Activated CD8-positive, alpha-beta T cell treated with anti-CD3 and anti-CD28 coated beads, Interleukin-2, amount 10 ng/mL, durations not matched to agents 7 days and 5 days (primary cell): ENCODE data around the gene MEGF6. TPM values are rescaled to one million over a fixed set of nuclear protein-coding genes. Genes with fewer than 3 reads are reported as not detected.

Experiments used
- ATAC-seq: fragments of 150-1000 bp; cut with Tn5 transposase; one replicate; pipeline ENCODE4 v1.10.0; 2021; ENCODE audit warnings: moderate library complexity
- CTCF ChIA-PET: fragments of 350-600 bp; sonication (Branson Sonifier 250); formaldehyde crosslinking; loops from one replicate; lab custom pipeline; 2021; ENCODE audit warnings: antibody characterized with exemption; lab: Charles Lee
- POLR2A ChIA-PET: fragments of 350-600 bp; sonication (Branson Sonifier 250); formaldehyde crosslinking; loops from one replicate; lab custom pipeline; 2021; ENCODE audit warnings: antibody characterized with exemption; lab: Charles Lee
- DNase-seq: peaks from one replicate; pipeline ENCODE4 v3.0.0-alpha.2; 2020
- H3K27ac Mint-ChIP-seq: one replicate; pipeline ENCODE4 v1.8.0; 2021; ENCODE audit warnings: mild to moderate bottlenecking, mixed read lengths
- H3K27me3 Mint-ChIP-seq: one replicate; pipeline ENCODE4 v1.8.0; 2021; ENCODE audit warnings: low read depth, mixed read lengths
- H3K36me3 Mint-ChIP-seq: one replicate; pipeline ENCODE4 v1.8.0; 2021; ENCODE audit warnings: low read depth, mixed read lengths
- H3K4me1 Mint-ChIP-seq: one replicate; pipeline ENCODE4 v1.8.0; 2021; ENCODE audit warnings: low read depth, mixed read lengths
- H3K4me3 Mint-ChIP-seq: one replicate; pipeline ENCODE4 v1.8.0; 2021; ENCODE audit warnings: mild to moderate bottlenecking, mixed read lengths
- H3K9me3 Mint-ChIP-seq: one replicate; pipeline ENCODE4 v1.8.0; 2022; ENCODE audit warnings: mixed read lengths; ENCODE audit not compliant: insufficient read depth
- total RNA-seq, 2 experiments: library from RNA; stranded (reverse); gene quantifications; one replicate each; pipeline ENCODE4 v1.2.3, GENCODE V29; 2021

Gene MEGF6
- total RNA-seq, 2 experiments from 2014 or later, result 7.1 to 8.3 TPM

DNA sequence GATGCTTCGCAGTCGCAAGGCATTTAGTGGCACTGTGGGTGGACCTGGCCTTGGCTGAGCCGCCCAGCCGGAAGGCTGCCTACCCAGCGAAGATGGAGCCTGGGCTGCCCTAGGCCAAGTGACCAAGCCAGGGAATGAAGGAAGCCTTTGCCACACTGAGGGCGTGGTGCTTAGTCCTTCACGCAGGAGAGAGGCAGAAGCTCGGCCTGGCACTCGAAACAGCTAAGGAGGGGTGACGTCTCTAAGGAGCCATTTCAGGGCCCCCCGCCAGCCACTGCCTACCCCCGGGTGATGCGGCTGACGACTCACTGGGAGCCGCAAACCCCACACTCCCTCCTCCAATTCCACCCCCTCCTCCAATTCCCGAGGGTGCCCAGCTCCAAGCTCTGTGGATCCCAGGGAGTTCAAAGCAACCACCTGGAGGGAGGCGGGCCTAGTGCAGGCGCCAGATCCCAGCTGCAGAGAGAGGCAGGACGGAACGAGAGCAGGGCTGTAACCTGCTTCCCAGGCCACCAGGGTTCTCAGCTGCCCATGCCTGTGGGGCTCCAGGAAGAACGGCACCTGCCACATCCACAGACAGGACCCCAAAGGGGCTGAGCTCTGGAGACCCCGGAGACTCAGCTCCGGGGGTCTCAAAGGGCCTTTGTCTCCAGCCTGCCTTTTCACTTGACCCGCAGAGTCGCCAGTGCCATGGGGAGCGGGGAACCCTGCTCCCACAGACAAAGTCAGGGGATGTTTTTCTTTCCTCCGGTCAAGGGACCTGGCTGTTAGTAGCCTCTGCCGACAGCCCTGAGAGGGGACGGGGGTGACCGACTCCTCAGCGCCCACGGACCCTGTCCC lies 81.0 kb downstream of the MEGF6 start:
- ATAC-seq (no peak), DNase-seq (no peak)
- Mint-ChIP-seq H3K36me3 (no peaks in the 10 kb centered on the region), H3K27me3 (peaks cover 1% of the 10 kb centered on the region), H3K9me3 (no peaks in the 10 kb centered on the region), H3K4me3 (peak overlapping the region; percentile 76), H3K4me1 (peaks cover 8% of the 10 kb centered on the region), H3K27ac (peak overlapping the region; percentile 15)
- CTCF ChIA-PET, result interaction anchor here (0.9 to 1.6 kb wide), 2 partner anchors 13 to 89 kb away, joined by 3 to 6 read pairs; no protein-coding TSS in a partner anchor
- POLR2A ChIA-PET, result no interaction called here

DNA sequence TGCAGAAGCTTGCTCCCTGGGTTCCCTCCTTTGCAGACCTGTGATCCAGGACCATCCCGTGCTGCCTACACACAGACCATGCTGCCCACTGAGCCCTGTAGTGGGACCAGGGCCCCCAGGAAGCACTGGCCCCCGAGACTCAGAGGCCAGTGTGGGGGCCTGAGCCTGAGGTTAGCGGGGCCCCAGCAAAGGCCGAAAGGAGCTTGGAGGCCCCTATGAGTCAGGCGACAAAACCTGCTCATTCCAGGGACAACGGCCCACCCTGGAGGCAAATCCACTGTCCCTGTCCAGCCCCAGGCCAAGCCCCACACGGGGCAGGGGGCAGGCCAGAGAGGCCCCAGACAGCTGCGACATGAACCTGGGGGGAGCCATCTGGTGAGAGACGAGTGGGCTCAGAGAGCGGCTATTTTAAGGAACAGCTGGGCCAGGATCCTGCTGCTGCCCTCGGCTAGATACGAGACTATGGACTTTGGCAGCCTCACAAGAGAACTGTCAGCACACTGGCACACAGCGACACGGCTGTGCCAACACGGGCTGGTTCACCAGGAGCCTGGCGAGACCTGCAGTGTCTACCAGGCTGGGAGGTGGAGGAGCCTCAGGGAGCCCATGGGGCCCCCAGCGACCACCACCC lies 82.1 kb downstream of the MEGF6 start:
- POLR2A ChIA-PET, result no interaction called here
- CTCF ChIA-PET, result interaction anchor here (1.1 to 1.6 kb wide), 2 partner anchors 10 to 90 kb away, joined by 3 to 6 read pairs; no protein-coding TSS in a partner anchor
- H3K27ac Mint-ChIP-seq, result no peak overlapping the region
- peak overlapping the region; percentile 12 for H3K4me3 Mint-ChIP-seq
- H3K36me3 Mint-ChIP-seq, result no peaks in the 10 kb centered on the region
- peaks cover 1% of the 10 kb centered on the region for H3K27me3 Mint-ChIP-seq
- DNase-seq (no peak), ATAC-seq (no peak)
- H3K9me3 Mint-ChIP-seq, result no peaks in the 10 kb centered on the region
- peaks cover 8% of the 10 kb centered on the region for H3K4me1 Mint-ChIP-seq

DNA sequence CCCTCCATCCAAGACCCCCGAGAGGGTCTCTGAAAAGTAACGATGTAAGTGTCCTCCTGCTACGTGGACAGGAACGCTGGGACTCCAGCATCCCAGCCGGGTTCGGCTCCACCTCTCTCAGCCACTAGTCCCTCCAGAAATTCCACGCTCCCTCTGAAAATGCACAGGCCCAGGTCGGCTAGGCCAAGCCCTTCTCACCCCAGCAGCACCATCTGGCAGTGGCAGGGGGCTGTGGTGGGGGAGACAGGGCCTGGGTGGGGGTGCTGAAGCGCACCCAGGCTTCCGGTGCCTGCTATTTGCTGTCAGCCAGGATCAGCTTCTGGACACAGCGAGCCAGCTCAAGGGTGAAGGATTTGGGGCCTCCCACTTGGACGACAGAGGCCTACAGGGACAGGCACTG lies 83.5 kb downstream of the MEGF6 start:
- H3K9me3 Mint-ChIP-seq, result no peaks in the 10 kb centered on the region
- ATAC-seq (no peak), DNase-seq (no peak)
- H3K4me3 Mint-ChIP-seq, result no peak overlapping the region
- H3K36me3 Mint-ChIP-seq, result no peaks in the 10 kb centered on the region
- H3K27ac Mint-ChIP-seq, result no peak overlapping the region
- CTCF ChIA-PET, result no interaction called here
- POLR2A ChIA-PET, result no interaction called here
- peaks cover 8% of the 10 kb centered on the region for H3K4me1 Mint-ChIP-seq
- peaks cover 1% of the 10 kb centered on the region for H3K27me3 Mint-ChIP-seq

DNA sequence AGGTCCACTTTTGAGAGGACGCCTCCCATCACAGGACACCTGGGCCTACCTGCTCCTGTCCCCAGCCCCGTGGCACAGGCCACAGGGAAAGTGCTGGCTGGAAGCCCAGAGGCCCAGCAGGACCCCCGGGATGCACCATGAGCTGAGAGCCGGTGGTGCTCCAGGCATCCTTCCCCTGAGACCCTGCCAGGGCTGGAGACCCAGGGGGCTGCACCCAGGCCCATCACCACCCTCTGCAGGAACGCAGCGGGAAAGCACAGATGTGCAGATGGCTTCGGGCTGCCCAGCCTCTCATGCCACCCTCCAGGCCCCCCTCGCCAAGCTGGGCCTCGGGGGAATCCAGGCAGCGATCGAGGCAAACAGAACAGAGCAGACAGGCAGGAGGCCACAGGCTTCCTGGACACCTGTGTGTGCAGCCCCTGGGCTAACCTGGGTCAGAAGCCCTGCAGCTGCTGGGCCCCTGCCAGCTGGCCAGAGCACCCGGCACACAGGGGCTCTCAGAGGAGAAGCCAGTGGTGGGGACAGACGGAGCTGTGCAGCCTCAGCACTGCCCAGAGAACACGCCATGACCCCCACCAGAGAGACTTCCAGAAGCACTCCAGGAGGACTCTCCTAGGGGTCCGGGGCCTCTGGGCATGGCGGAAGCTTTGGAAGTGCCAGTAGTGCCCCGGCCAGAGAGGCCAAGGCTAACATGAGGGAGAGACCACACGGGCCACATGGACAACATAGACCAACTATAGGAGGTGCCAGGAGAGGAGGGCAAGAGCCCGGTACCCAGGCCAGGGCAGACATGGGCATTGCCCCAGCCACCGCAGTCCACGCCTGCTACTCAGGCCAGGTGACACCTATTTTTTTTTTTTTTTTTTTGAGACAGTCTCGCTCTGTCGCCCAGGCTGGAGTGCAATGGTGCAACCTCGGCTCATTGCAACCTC lies 85.5 kb downstream of the MEGF6 start:
- no peak overlapping the region for H3K27ac Mint-ChIP-seq
- no peak overlapping the region for H3K4me3 Mint-ChIP-seq
- H3K27me3 Mint-ChIP-seq, result no peaks in the 10 kb centered on the region
- peaks cover 6% of the 10 kb centered on the region for H3K4me1 Mint-ChIP-seq
- ATAC-seq, result no peak
- no peaks in the 10 kb centered on the region for H3K9me3 Mint-ChIP-seq
- POLR2A ChIA-PET, result no interaction called here
- CTCF ChIA-PET, result no interaction called here
- DNase-seq, result no peak
- no peaks in the 10 kb centered on the region for H3K36me3 Mint-ChIP-seq

DNA sequence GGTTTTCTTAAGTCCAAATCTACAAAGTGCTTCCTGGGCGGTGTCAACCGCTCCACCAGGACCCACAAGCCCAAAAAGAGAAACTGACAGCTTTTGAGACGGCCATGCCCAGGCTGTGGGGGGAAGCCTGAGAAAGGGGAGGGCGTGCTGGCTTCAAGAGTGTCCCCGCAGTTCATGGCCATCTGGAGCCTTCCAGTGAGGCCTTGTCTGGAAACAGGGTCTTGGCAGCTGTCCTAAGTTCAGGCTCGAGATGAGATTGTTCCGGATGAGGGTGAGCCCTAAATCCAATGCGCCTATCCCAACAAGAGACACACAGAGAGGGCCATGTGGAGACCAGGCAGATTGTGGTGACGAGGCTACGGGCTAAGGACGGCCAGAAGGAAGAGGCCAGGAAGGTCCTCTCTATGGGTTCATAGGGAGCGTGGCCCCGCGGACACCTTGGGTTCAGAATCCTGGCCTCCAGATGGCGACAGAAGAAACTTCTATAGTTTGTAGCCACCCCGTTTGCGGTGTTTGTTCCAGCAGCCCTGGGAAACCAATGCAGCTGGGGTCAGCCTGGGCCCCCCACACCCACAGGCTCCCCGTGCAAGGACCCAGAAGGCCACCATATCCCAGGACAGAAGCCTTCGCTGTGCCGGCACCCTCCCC lies 86.6 kb downstream of the MEGF6 start:
- Mint-ChIP-seq H3K4me3 (no peak overlapping the region), H3K27ac (no peak overlapping the region), H3K4me1 (no peaks in the 10 kb centered on the region), H3K27me3 (no peaks in the 10 kb centered on the region), H3K36me3 (no peaks in the 10 kb centered on the region), H3K9me3 (no peaks in the 10 kb centered on the region)
- CTCF ChIA-PET, result no interaction called here
- POLR2A ChIA-PET, result no interaction called here
- DNase-seq (no peak), ATAC-seq (no peak)

DNA sequence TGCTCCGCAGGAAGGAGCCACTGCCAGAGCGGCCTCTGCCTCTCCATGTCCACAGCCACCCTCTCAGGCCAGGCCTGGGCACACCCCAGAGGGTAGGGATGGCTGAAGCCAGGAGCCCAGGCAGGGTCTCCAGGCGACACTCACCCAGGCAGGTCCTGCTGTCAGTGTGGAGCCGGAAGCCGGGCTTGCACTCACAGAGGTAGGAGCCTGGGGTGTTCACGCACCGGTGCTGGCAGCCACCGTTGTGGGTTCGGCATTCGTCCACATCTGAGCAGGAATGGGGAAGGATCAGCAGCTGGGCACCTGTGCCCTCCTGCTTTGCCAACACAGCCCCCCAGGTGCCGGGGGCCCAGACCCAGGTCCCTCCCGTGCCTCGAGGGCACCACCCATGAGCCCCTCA lies 87.3 kb downstream of the MEGF6 start:
- ChIA-PET CTCF (no interaction called here), POLR2A (no interaction called here)
- no peak overlapping the region for H3K4me3 Mint-ChIP-seq
- no peak overlapping the region for H3K27ac Mint-ChIP-seq
- H3K4me1 Mint-ChIP-seq, result no peaks in the 10 kb centered on the region
- no peak for DNase-seq
- H3K9me3 Mint-ChIP-seq, result no peaks in the 10 kb centered on the region
- ATAC-seq, result no peak
- H3K36me3 Mint-ChIP-seq, result no peaks in the 10 kb centered on the region
- no peaks in the 10 kb centered on the region for H3K27me3 Mint-ChIP-seq

DNA sequence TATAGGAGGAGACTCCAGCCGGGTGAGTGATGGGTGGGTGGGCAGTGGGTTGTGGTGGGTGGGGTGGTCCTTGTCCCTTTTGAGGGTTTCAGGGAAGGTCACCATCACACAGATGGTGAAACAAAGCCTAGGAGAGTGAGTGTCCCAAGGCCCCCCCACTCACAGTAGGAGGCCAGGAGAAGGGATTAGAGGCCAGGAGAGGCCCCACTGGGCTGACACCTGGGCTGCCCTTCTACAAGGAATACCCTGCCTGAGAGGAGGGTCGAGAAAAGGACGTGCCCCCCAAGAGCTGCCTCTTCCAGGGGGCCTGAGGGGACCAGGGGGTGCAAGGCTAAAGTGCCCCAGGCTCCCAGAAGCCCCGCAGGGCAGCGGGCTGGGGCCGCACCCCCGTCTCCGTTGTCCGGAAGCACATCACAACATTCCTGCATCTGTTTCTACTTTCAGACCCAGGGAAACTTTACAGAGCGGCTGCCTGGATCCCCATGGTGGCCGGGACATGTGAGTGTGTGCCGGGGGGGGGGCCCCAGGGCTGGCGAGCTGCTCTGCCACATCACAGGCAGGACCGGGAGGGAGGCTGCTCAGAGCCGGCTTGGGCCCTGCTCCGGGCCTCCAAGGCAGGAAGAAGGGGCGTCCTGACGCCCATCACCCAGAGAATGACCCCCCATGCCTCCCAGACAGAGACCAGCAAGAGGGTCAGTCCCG lies 88.6 kb downstream of the MEGF6 start:
- no peak overlapping the region for H3K4me3 Mint-ChIP-seq
- H3K4me1 Mint-ChIP-seq, result no peaks in the 10 kb centered on the region
- no peak overlapping the region for H3K27ac Mint-ChIP-seq
- ChIA-PET CTCF (no interaction called here), POLR2A (no interaction called here)
- DNase-seq, result no peak
- H3K9me3 Mint-ChIP-seq, result no peaks in the 10 kb centered on the region
- H3K36me3 Mint-ChIP-seq, result no peaks in the 10 kb centered on the region
- no peaks in the 10 kb centered on the region for H3K27me3 Mint-ChIP-seq
- no peak for ATAC-seq

DNA sequence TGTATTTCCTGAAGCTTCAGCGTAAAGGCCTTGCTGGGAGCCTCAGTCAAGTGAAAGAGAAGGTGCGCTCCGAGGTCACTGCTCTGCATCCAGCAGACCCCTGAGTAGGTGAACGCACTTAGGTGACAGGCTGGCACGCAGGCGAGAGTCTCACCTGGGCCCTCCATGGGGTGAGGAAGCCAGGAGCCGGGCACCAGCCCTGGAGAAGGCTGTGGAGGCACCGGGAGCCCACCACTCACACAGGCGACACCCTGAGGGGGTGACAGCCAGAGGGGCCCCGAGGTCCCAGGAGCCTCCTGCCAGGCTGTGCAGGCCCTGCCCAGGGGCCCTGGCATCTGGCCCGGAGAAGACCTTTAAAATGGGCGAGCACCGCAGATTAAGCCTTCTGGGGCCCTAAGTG lies 89.2 kb downstream of the MEGF6 start:
- ChIA-PET CTCF (no interaction called here), POLR2A (no interaction called here)
- H3K27ac Mint-ChIP-seq, result no peak overlapping the region
- no peaks in the 10 kb centered on the region for H3K9me3 Mint-ChIP-seq
- H3K36me3 Mint-ChIP-seq, result no peaks in the 10 kb centered on the region
- DNase-seq, result no peak
- no peaks in the 10 kb centered on the region for H3K4me1 Mint-ChIP-seq
- H3K4me3 Mint-ChIP-seq, result no peak overlapping the region
- no peaks in the 10 kb centered on the region for H3K27me3 Mint-ChIP-seq
- no peak for ATAC-seq

DNA sequence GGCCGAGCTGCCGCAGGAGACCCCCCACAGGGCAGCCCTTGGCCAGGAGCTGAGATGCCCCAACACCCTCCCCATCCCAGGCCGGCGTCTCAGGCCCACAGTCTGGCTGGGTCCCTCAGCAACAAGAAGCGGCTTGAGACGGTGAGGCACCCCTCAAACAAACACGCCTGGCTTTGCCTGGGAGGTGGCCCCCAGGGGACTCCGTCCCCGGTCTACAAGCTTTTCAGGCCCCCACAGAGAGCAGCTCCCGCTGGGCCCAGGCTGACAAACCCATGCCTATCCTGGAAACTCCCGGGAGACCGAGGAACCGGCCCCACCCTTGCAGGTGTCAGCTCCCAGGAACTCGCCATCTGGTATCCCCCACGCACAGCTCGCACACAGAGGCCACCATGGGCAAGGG lies 89.9 kb downstream of the MEGF6 start:
- Mint-ChIP-seq H3K36me3 (no peaks in the 10 kb centered on the region), H3K4me3 (no peak overlapping the region), H3K27ac (no peak overlapping the region), H3K4me1 (no peaks in the 10 kb centered on the region), H3K27me3 (no peaks in the 10 kb centered on the region), H3K9me3 (no peaks in the 10 kb centered on the region)
- ATAC-seq, result no peak
- CTCF ChIA-PET, result no interaction called here
- no peak for DNase-seq
- POLR2A ChIA-PET, result no interaction called here

DNA sequence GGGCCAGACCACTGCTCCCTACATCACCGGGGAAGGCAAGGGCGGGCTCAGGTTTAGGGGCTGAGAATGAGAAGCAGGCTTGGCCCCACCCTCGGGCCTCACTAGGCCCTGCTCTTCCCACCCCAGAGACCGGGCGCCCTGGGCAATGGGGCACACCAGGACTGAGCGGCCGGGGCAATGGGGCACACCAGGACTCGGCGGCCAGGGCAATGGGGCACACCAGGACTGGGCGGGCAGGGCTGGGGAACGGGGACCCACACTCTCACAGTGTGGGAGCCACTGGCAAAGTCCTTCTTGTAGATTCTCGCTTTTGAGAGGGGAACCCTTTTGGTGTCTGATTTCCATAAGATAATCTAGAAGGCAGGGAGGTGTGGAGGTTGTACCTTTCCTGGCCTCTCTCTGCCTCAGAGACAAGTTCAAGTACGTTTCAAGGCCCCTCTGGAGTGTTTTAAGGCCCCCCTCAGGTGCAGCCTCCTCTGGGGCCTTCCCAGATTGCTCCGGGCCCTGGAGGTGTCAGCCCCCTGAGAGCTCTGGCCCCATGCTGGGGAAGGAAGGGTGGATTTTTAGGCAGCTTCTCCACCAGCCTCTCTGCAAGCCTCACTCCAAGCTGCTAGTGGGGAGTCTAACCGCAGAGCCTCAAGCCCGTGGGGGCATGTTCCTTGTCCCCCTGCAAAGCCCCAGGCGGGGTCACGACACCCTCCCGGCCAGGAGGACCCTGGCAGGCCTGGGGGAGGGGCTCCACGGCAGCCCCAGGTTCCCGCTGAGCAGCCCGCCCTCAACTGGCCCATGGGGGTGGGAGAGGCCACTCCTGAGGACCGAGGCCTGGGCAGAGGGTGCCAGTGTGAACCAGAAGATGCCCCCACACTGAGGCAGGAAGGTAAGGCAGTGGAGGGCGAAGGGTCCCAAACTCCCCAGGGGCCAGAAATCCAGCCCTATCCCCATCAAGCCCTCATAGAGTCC lies 90.6 kb downstream of the MEGF6 start:
- CTCF ChIA-PET, result no interaction called here
- H3K9me3 Mint-ChIP-seq, result no peaks in the 10 kb centered on the region

More for the DNA sequence above, 90.6 kb downstream of the MEGF6 start:
- POLR2A ChIA-PET, result no interaction called here
- no peaks in the 10 kb centered on the region for H3K36me3 Mint-ChIP-seq
- no peaks in the 10 kb centered on the region for H3K27me3 Mint-ChIP-seq
- no peak overlapping the region for H3K27ac Mint-ChIP-seq
- H3K4me3 Mint-ChIP-seq, result no peak overlapping the region
- no peaks in the 10 kb centered on the region for H3K4me1 Mint-ChIP-seq
- DNase-seq (no peak), ATAC-seq (no peak)
